Astrocyte (in vitro differentiated cells and primary cell): Measurements from ENCODE around the gene BRD4. TPM values are rescaled to one million over a fixed set of nuclear protein-coding genes. Genes with fewer than 3 reads are reported as not detected.

Experiments
- DNase-seq: peaks from one replicate; pipeline ENCODE4 v3.0.0-alpha.2; 2010; ENCODE audit warnings: low read depth
- FAIRE-seq: peaks from 2 replicates; lab custom pipeline; 2011; peaks lifted over from hg19 to GRCh38; lab: Jason Lieb, UNC
- H2AFZ ChIP-seq: 2 replicates; pipeline ENCODE4 v1.6.0; 2012; ENCODE audit warnings: low read depth, low read length, inconsistent platforms
- H3K27ac ChIP-seq: 2 replicates; pipeline ENCODE4 v1.5.1; 2011; ENCODE audit warnings: low read depth, low read length, inconsistent platforms
- H3K27me3 ChIP-seq: 2 replicates; pipeline ENCODE4 v1.6.0; 2011; ENCODE audit warnings: low read length, inconsistent platforms; ENCODE audit not compliant: insufficient read depth
- H3K36me3 ChIP-seq: 2 replicates; pipeline ENCODE4 v1.5.1; 2011; ENCODE audit warnings: low read length, inconsistent platforms; ENCODE audit not compliant: insufficient read depth
- H3K4me1 ChIP-seq: 2 replicates; pipeline ENCODE4 v1.5.1; 2011; ENCODE audit warnings: low read length, inconsistent platforms; ENCODE audit not compliant: insufficient read depth
- H3K4me2 ChIP-seq: 2 replicates; pipeline ENCODE4 v1.6.0; 2012; ENCODE audit warnings: low read length, inconsistent platforms
- H3K4me3 ChIP-seq: 2 replicates; pipeline ENCODE4 v1.5.1; 2011; ENCODE audit warnings: low read depth, mild to moderate bottlenecking, low read length, inconsistent platforms; ENCODE audit not compliant: insufficient read depth
- H3K79me2 ChIP-seq: 2 replicates; pipeline ENCODE4 v1.6.0; 2012; ENCODE audit warnings: mild to moderate bottlenecking, low read length, inconsistent platforms; ENCODE audit not compliant: insufficient read depth
- H3K9ac ChIP-seq: 2 replicates; pipeline ENCODE4 v1.6.0; 2012; ENCODE audit warnings: mild to moderate bottlenecking, low read length, inconsistent platforms
- H3K9me3 ChIP-seq: 2 replicates; pipeline ENCODE4 v1.5.1; 2012; ENCODE audit warnings: low read depth, mild to moderate bottlenecking, low read length, inconsistent platforms; ENCODE audit not compliant: insufficient read depth
- H4K20me1 ChIP-seq: 2 replicates; pipeline ENCODE4 v1.6.0; 2012; ENCODE audit warnings: low read length, inconsistent platforms; ENCODE audit not compliant: insufficient read depth
- H3K27ac Mint-ChIP-seq: one replicate; pipeline ENCODE4 v1.8.0; 2021; ENCODE audit warnings: mild to moderate bottlenecking, mixed read lengths; ENCODE audit not compliant: unreplicated experiment
- H3K27me3 Mint-ChIP-seq: one replicate; pipeline ENCODE4 v1.8.0; 2021; ENCODE audit warnings: low read depth, mixed read lengths; ENCODE audit not compliant: unreplicated experiment
- H3K36me3 Mint-ChIP-seq: one replicate; pipeline ENCODE4 v1.8.0; 2021; ENCODE audit warnings: low read depth, mixed read lengths; ENCODE audit not compliant: unreplicated experiment
- H3K4me1 Mint-ChIP-seq: one replicate; pipeline ENCODE4 v1.8.0; 2021; ENCODE audit warnings: low read depth, mixed read lengths; ENCODE audit not compliant: unreplicated experiment
- H3K4me3 Mint-ChIP-seq: one replicate; pipeline ENCODE4 v1.8.0; 2021; ENCODE audit warnings: mild to moderate bottlenecking, moderate library complexity, mixed read lengths; ENCODE audit not compliant: unreplicated experiment
- H3K9me3 Mint-ChIP-seq: one replicate; pipeline ENCODE4 v1.8.0; 2021; ENCODE audit warnings: mild to moderate bottlenecking, mixed read lengths; ENCODE audit not compliant: unreplicated experiment
- EZH2 ChIP-seq: IDR thresholded peaks from 2 replicates; pipeline ENCODE4 v1.6.1; 2012; ENCODE audit warnings: mild to moderate bottlenecking, low read length, inconsistent platforms; ENCODE audit not compliant: insufficient read depth
- total RNA-seq: library from RNA; stranded (reverse); gene quantifications from 2 replicates; pipeline ENCODE4 v1.2.1, GENCODE V29; 2021
- TF ChIP-seq, protein P1 (sequence below): IDR thresholded peaks from 2 replicates; pipeline ENCODE4 v1.5.1; 2011; ENCODE audit warnings: low read depth, mild to moderate bottlenecking, inconsistent platforms, low read length, moderate library complexity; ENCODE audit not compliant: insufficient read depth

BRD4 gene
- total RNA-seq, 1 donor from 2014 or later, result 128 TPM

DNA sequence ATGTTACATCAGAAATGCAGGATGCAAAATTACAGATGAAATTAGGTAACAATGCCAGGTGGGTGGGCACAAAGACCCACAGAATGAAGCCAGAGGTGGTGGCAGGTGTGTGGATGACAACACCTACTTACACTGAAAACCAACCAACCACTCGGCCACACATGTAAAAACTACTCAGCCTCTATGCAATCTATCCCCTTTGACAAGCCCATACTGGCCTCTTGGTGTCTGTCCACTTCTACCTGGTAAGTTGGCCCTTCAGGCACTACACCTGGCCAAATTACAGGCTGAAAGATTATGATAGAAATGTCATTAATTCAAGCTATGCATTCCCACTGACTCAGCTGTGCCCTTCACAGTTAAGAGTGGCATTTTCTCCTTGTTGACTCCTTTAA, 50.0 kb downstream of the BRD4 start:
- H3K4me1 ChIP-seq, result peaks cover 36% of the 10 kb centered on the region
- H3K27me3 ChIP-seq, result no peaks in the 10 kb centered on the region
- no peak overlapping the region for H3K4me3 ChIP-seq
- H4K20me1 ChIP-seq, result peaks cover 97% of the 10 kb centered on the region
- FAIRE-seq (no peak), DNase-seq (no peak)
- no peak overlapping the region for H3K4me2 ChIP-seq
- TF ChIP-seq, protein P1, sequence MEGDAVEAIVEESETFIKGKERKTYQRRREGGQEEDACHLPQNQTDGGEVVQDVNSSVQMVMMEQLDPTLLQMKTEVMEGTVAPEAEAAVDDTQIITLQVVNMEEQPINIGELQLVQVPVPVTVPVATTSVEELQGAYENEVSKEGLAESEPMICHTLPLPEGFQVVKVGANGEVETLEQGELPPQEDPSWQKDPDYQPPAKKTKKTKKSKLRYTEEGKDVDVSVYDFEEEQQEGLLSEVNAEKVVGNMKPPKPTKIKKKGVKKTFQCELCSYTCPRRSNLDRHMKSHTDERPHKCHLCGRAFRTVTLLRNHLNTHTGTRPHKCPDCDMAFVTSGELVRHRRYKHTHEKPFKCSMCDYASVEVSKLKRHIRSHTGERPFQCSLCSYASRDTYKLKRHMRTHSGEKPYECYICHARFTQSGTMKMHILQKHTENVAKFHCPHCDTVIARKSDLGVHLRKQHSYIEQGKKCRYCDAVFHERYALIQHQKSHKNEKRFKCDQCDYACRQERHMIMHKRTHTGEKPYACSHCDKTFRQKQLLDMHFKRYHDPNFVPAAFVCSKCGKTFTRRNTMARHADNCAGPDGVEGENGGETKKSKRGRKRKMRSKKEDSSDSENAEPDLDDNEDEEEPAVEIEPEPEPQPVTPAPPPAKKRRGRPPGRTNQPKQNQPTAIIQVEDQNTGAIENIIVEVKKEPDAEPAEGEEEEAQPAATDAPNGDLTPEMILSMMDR, result no peak
- no peak for TF ChIP-seq EZH2
- Mint-ChIP-seq H3K27ac (peak overlapping the region; percentile 70), H3K4me3 (peak overlapping the region; percentile 46), H3K4me1 (peaks cover 76% of the 10 kb centered on the region), H3K9me3 (no peaks in the 10 kb centered on the region), H3K27me3 (no peaks in the 10 kb centered on the region), H3K36me3 (peaks cover 3% of the 10 kb centered on the region)
- H3K36me3 ChIP-seq, result no peaks in the 10 kb centered on the region
- H3K79me2 ChIP-seq, result peaks cover 100% of the 10 kb centered on the region
- H3K9ac ChIP-seq, result no peak overlapping the region
- H2AFZ ChIP-seq, result no peak overlapping the region
- H3K27ac ChIP-seq, result no peak overlapping the region
- no peaks in the 10 kb centered on the region for H3K9me3 ChIP-seq

DNA sequence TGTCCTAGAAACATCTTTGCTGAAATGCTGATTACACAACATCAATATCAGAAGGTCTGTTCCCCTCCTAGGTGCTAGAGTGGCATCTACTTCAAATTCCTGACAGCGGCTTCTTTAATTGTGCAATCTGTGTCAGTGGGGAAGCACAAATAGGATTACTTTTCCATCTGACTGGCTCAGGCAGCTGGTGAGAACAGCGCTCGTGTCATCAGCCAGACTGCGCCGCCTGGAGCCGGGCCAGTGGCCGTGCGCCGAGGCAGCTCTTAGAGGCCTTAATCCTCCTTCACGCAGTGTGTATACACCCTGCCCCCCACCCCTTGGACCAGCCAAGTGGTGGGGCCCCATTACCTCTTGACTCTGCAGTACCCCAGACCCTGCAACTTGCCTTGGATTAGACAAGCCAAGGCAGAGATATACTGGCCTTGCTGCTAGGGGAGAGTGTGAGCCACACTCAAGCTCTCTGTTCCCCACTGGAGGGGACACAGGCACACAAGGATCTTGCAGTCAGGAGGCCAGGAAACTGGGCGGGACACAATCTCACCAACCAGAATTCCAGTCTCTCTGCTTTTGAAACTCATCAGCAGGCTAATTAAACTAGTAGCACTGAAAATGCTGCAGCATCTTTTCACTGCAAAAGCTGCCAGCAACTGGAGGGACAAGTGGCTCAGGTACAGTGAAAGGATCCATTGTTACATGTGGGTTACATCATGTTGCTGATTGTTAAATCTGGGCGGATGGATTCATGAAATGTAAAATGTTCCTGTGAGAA, 51.2 kb downstream of the BRD4 start:
- H3K27me3 Mint-ChIP-seq, result no peaks in the 10 kb centered on the region
- no peak for FAIRE-seq
- H3K4me1 ChIP-seq, result peaks cover 36% of the 10 kb centered on the region
- H3K4me2 ChIP-seq, result peak overlapping the region; percentile 61
- H3K36me3 Mint-ChIP-seq, result peaks cover 3% of the 10 kb centered on the region
- H3K27me3 ChIP-seq, result no peaks in the 10 kb centered on the region
- peaks cover 76% of the 10 kb centered on the region for H3K4me1 Mint-ChIP-seq
- H2AFZ ChIP-seq, result no peak overlapping the region
- H3K79me2 ChIP-seq, result peaks cover 100% of the 10 kb centered on the region
- H3K9me3 Mint-ChIP-seq, result no peaks in the 10 kb centered on the region
- peaks cover 98% of the 10 kb centered on the region for H4K20me1 ChIP-seq
- peak overlapping the region; percentile 44 for H3K27ac ChIP-seq
- no peak for TF ChIP-seq EZH2
- TF ChIP-seq, protein P1, result peak; percentile 16
- no peak overlapping the region for H3K4me3 Mint-ChIP-seq
- H3K9me3 ChIP-seq, result no peaks in the 10 kb centered on the region
- H3K27ac Mint-ChIP-seq, result peak overlapping the region; percentile 48
- H3K36me3 ChIP-seq, result no peaks in the 10 kb centered on the region
- H3K9ac ChIP-seq, result peak overlapping the region; percentile 9
- no peak overlapping the region for H3K4me3 ChIP-seq
- peak; percentile 81 for DNase-seq
